ENCODE results near the gene NCF2. TPM values are rescaled to one million over a fixed set of nuclear protein-coding genes. Genes with fewer than 3 reads are reported as not detected.
A peak's percentile ranks its signal among the peaks of the same experiment; 100 is the strongest.

Gene NCF2
- total and polyA plus RNA-seq, 2 donors (not counting 1 experiment from before 2014, with no cell fraction given) = 9.9 to 10.5 TPM

DNA sequence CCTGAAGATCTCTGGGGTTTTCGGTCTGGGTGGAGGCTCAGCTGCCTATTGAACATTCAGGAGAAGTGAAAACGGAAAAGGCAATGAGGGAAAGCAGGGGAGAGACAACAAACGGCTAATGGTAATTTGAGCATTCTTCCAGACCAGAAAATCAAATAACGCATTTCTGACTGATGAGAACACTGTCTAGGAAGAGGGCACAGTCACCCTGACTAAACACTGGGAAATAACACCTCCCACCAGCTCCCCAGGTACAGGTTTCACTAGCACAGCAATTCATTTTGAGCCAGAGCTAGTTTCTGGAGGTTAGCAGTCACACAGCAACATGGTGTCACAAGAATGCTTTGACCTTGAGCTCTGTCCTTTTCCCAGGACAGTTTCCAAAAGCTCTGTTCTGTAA, 21.1 kb downstream of the NCF2 start:
- intact Hi-C loops (cut with micrococcal nuclease) = no loop called here
- Histone ChIP-seq H3K36me3 (replicated peaks in 1 of 2; ENCODE audit: control extremely low read depth in 1 of 2, control insufficient read depth in 1 of 2, extremely low read depth in 1 of 2, insufficient read depth in 2 of 2, low read length in 1 of 2) (peaks cover 1 to 26% of the 10 kb centered on the region in 2 experiments), H3K4me3 (ENCODE audit: control extremely low read depth in 1 of 5, extremely low read depth in 1 of 5, insufficient read depth in 1 of 5, low read depth in 2 of 5, low read length in 4 of 5) (no peak overlapping the region), H3K9ac (ENCODE audit: low read length) (no peak overlapping the region), H3K27ac (ENCODE audit: low read length in 2 of 2) (no peak overlapping the region), H3K4me2 (replicated peaks; ENCODE audit: low read depth, low read length, poor library complexity, severe bottlenecking) (no peak overlapping the region), H3K4me1 (ENCODE audit: control insufficient read depth in 2 of 2, insufficient read depth in 2 of 2, low read length in 2 of 2) (peaks cover 20 to 23% of the 10 kb centered on the region in 2 donors), H4K20me1 (ENCODE audit: control insufficient read depth, insufficient read depth, low read length, poor library complexity, severe bottlenecking) (no peaks in the 10 kb centered on the region), H3K9me3 (ENCODE audit: control extremely low read depth in 1 of 3, control insufficient read depth in 2 of 3, insufficient read depth in 1 of 3, low read length in 2 of 3) (no peaks in the 10 kb centered on the region), H2AFZ (ENCODE audit: insufficient read depth, low read depth, low read length, poor library complexity, severe bottlenecking) (no peak overlapping the region), H3K27me3 (replicated peaks in 1 of 4; ENCODE audit: control extremely low read depth in 1 of 4, control insufficient read depth in 3 of 4, insufficient read depth in 4 of 4, low read length in 3 of 4) (no peaks in the 10 kb centered on the region), H3K79me2 (ENCODE audit: control insufficient read depth, insufficient read depth, low read length) (no peaks in the 10 kb centered on the region)
- DNase-seq (no peak), ATAC-seq (ENCODE audit: low read depth) (no peak)
- TF ChIP-seq, protein P1, sequence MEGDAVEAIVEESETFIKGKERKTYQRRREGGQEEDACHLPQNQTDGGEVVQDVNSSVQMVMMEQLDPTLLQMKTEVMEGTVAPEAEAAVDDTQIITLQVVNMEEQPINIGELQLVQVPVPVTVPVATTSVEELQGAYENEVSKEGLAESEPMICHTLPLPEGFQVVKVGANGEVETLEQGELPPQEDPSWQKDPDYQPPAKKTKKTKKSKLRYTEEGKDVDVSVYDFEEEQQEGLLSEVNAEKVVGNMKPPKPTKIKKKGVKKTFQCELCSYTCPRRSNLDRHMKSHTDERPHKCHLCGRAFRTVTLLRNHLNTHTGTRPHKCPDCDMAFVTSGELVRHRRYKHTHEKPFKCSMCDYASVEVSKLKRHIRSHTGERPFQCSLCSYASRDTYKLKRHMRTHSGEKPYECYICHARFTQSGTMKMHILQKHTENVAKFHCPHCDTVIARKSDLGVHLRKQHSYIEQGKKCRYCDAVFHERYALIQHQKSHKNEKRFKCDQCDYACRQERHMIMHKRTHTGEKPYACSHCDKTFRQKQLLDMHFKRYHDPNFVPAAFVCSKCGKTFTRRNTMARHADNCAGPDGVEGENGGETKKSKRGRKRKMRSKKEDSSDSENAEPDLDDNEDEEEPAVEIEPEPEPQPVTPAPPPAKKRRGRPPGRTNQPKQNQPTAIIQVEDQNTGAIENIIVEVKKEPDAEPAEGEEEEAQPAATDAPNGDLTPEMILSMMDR (IDR thresholded peaks at IDR 0.05) = no peak
- TF ChIP-seq EZH2 (IDR thresholded peaks at IDR 0.05; ENCODE audit: borderline replicate concordance, insufficient read depth, low read depth, low read length, poor library complexity, severe bottlenecking) = no peak
- CTCF ChIA-PET = interaction anchor here (1.3 to 1.4 kb wide), 2 partner anchors 14 to 86 kb away, joined by 3 read pairs; no protein-coding TSS in a partner anchor
- H3K4me1 Mint-ChIP-seq = peaks cover 28% of the 10 kb centered on the region
- H3K4me3 Mint-ChIP-seq = no peak overlapping the region
- 100% methylated on average over 4 of the region's 4 CpGs for WGBS (ENCODE audit: insufficient coverage)
- no peaks in the 10 kb centered on the region for H3K27me3 Mint-ChIP-seq
- H3K27ac Mint-ChIP-seq = no peak overlapping the region
- H3K9me3 Mint-ChIP-seq (ENCODE audit: insufficient read depth) = no peaks in the 10 kb centered on the region
- POLR2A ChIA-PET = no interaction called here

DNA sequence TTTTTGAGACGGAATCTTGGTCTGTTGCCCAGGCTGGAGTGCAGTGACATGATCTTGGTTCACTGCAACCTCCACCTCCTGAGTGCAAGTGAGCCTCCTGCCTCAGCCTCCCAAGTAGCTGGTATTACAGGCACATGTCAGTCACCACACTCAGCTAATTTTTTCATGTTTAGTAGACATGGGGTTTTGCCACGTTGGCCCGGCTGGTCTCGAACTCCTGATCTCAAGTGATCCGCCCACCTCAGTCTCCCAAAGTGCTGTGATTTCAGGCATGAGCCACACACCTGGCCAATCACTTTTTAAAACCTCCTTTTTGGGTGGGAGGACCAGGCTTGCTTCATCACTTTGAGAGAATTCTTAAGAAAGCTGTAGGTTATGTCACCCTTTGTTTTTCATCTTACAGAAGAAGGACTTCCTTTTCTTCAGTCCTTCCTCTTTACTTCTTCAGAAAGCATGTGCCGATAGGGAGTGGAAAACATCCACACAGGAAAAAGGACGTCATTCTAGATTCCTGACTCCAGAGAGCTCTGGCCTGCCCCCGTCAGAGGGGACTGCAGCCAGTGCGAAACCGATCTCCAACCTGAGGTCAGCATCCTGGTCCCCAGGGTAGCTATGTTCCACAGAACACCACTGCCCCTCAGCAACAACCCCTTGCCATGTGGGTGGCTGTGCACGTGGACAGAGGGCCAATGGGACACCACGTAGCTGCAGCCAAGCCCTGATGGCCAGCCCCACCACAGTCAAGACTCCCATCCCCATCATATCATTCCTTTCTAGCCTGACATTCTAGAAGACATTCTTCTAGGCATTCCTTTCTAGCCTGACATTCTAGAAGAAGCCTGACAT, 21.9 kb downstream of the NCF2 start:
- Histone ChIP-seq H3K4me1 (ENCODE audit: control insufficient read depth in 2 of 2, insufficient read depth in 2 of 2, low read length in 2 of 2) (peaks cover 20 to 23% of the 10 kb centered on the region in 2 donors), H2AFZ (ENCODE audit: insufficient read depth, low read depth, low read length, poor library complexity, severe bottlenecking) (no peak overlapping the region), H3K9me3 (ENCODE audit: control extremely low read depth in 1 of 3, control insufficient read depth in 2 of 3, insufficient read depth in 1 of 3, low read length in 2 of 3) (no peaks in the 10 kb centered on the region), H3K27me3 (replicated peaks in 1 of 4; ENCODE audit: control extremely low read depth in 1 of 4, control insufficient read depth in 3 of 4, insufficient read depth in 4 of 4, low read length in 3 of 4) (no peaks in the 10 kb centered on the region), H3K36me3 (replicated peaks in 1 of 2; ENCODE audit: control extremely low read depth in 1 of 2, control insufficient read depth in 1 of 2, extremely low read depth in 1 of 2, insufficient read depth in 2 of 2, low read length in 1 of 2) (peaks cover 1 to 25% of the 10 kb centered on the region in 2 experiments), H3K9ac (ENCODE audit: low read length) (no peak overlapping the region), H3K27ac (ENCODE audit: low read length in 2 of 2) (peak overlapping the region in 1 of 2 donors; percentile 8), H3K79me2 (ENCODE audit: control insufficient read depth, insufficient read depth, low read length) (no peaks in the 10 kb centered on the region), H3K4me2 (replicated peaks; ENCODE audit: low read depth, low read length, poor library complexity, severe bottlenecking) (peak overlapping the region; percentile 61), H3K4me3 (ENCODE audit: control extremely low read depth in 1 of 5, extremely low read depth in 1 of 5, insufficient read depth in 1 of 5, low read depth in 2 of 5, low read length in 4 of 5) (no peak overlapping the region), H4K20me1 (ENCODE audit: control insufficient read depth, insufficient read depth, low read length, poor library complexity, severe bottlenecking) (no peaks in the 10 kb centered on the region)
- peak overlapping the region; percentile 81 for H3K27ac Mint-ChIP-seq
- 74% methylated on average over 11 of the region's 12 CpGs for WGBS (ENCODE audit: insufficient coverage)
- H3K9me3 Mint-ChIP-seq (ENCODE audit: insufficient read depth) = no peaks in the 10 kb centered on the region
- no peak overlapping the region for H3K4me3 Mint-ChIP-seq
- ChIA-PET POLR2A (interaction anchor here (1.5 kb wide), 1 partner anchor 21 kb away, joined by 3 read pairs; no protein-coding TSS in a partner anchor), CTCF (interaction anchor here (1.4 kb wide), 1 partner anchor 87 kb away, joined by 3 read pairs; no protein-coding TSS in a partner anchor)
- intact Hi-C loops (cut with micrococcal nuclease) = no loop called here
- TF ChIP-seq, protein P1 (IDR thresholded peaks at IDR 0.05) = no peak
- no peak for TF ChIP-seq EZH2 (IDR thresholded peaks at IDR 0.05; ENCODE audit: borderline replicate concordance, insufficient read depth, low read depth, low read length, poor library complexity, severe bottlenecking)
- no peak for ATAC-seq (ENCODE audit: low read depth)
- DNase-seq = no peak
- peaks cover 28% of the 10 kb centered on the region for H3K4me1 Mint-ChIP-seq
- no peaks in the 10 kb centered on the region for H3K27me3 Mint-ChIP-seq

Measured in B cell (primary cell).